ENCODE data around the gene MYLK4. TPM values are rescaled to one million over a fixed set of nuclear protein-coding genes. Genes with fewer than 3 reads are reported as not detected.

Gene MYLK4
- total and polyA plus RNA-seq, 2 donors (not counting 3 experiments of a cell fraction or from before 2014, with no cell fraction given) = 0.41 to 0.62 TPM

DNA sequence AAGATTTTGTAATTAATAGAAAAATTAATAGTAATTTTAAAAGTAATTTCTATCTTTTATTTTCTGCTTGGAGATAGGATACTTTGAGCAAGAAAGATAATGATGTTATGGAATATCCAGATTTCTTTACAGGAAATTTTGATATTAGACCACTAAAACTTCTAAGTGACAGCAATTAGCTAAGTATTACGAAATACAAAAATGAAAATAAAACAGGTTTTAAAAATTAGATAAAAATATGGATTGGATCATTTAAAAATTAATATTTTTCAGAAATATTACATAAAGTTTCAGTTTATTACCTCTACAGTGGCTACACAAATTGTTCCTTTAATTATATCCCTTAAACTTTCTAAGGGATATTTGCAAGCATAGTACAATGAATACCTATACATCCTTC is 4.2 kb upstream of the MYLK4 start:
- no peaks in the 10 kb centered on the region for H3K79me2 ChIP-seq (ENCODE audit: control insufficient read depth, insufficient read depth, low read length)
- DNase-seq (ENCODE audit: low read depth, low spot score) = no peak
- CTCF ChIA-PET = interaction anchor here (0.6 kb wide), 1 partner anchor 17 kb away, joined by 3 read pairs; no protein-coding TSS in a partner anchor
- TF ChIP-seq, protein P1, sequence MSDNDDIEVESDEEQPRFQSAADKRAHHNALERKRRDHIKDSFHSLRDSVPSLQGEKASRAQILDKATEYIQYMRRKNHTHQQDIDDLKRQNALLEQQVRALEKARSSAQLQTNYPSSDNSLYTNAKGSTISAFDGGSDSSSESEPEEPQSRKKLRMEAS (IDR thresholded peaks at IDR 0.05; ENCODE audit: insufficient read depth, insufficient read length) = no peak
- no peak overlapping the region for H3K4me2 ChIP-seq (ENCODE audit: insufficient read depth, low read length)
- no peak overlapping the region for H3K4me3 ChIP-seq (replicated peaks in 1 of 3; ENCODE audit: insufficient read depth in 1 of 3, low read depth in 1 of 3, low read length in 3 of 3)
- no peak for FAIRE-seq
- no peak overlapping the region for H3K27ac ChIP-seq (ENCODE audit: insufficient read depth, low read depth, low read length)
- intact Hi-C loops (cut with micrococcal nuclease) = no loop called here
- no peaks in the 10 kb centered on the region for H3K9me3 ChIP-seq (replicated peaks; ENCODE audit: control insufficient read depth, insufficient read depth, low read length)
- no TSS peak for BruUV-seq (replicated peaks)
- POLR2A ChIA-PET = interaction anchor here (0.6 kb wide), 1 partner anchor 61 kb away, joined by 5 read pairs; no protein-coding TSS in a partner anchor
- H3K36me3 ChIP-seq (ENCODE audit: control insufficient read depth in 2 of 2, extremely low read depth in 1 of 2, insufficient read depth in 2 of 2, low read length in 2 of 2) = no peaks in the 10 kb centered on the region
- no peak overlapping the region for H3K9ac ChIP-seq (replicated peaks; ENCODE audit: extremely low read depth, insufficient read depth, low read length)
- no peaks in the 10 kb centered on the region for H3K9me1 ChIP-seq (replicated peaks; ENCODE audit: control insufficient read depth, extremely low read depth, insufficient read depth, low read length)
- H2AFZ ChIP-seq (ENCODE audit: low read depth, low read length) = no peak overlapping the region
- no peaks in the 10 kb centered on the region for H3K4me1 ChIP-seq (ENCODE audit: control insufficient read depth, extremely low read depth, insufficient read depth, low read length)
- dilution Hi-C loops (cut with MboI; ENCODE audit: extremely low pct_ligation_motif_present, low sequenced_read_pairs) = no loop called here
- peaks cover 0 to 1% of the 10 kb centered on the region in 2 experiments for H3K27me3 ChIP-seq (ENCODE audit: control insufficient read depth in 2 of 2, insufficient read depth in 2 of 2, low read length in 2 of 2)
- H4K20me1 ChIP-seq (replicated peaks; ENCODE audit: control insufficient read depth, extremely low read depth, insufficient read depth, low read length) = no peaks in the 10 kb centered on the region

DNA sequence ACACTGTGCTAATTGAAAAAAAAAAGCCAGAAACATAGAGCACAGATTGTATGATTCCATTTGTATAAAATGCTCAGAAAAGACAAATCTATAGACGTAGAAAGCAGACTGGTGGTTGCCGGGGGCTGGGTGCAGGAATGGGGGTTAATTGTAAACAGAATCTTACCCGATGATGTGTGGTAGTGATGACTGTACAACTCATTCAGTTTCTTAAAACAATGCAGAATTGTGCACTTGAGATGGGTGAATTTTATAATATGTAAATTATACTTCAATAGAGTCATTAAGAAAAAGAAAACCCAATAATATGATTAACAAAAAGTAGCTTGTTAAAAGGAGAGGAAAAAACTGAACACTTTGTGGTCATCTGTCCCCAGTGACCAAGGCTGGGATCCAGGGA is 3.7 kb upstream of the MYLK4 start:
- intact Hi-C loops (cut with micrococcal nuclease) (no loop called here), dilution Hi-C loops (cut with MboI; ENCODE audit: extremely low pct_ligation_motif_present, low sequenced_read_pairs) (no loop called here)
- H3K27me3 ChIP-seq (ENCODE audit: control insufficient read depth in 2 of 2, insufficient read depth in 2 of 2, low read length in 2 of 2) = peaks cover 0 to 1% of the 10 kb centered on the region in 2 experiments
- no peaks in the 10 kb centered on the region for H3K4me1 ChIP-seq (ENCODE audit: control insufficient read depth, extremely low read depth, insufficient read depth, low read length)
- H2AFZ ChIP-seq (ENCODE audit: low read depth, low read length) = no peak overlapping the region
- H3K36me3 ChIP-seq (ENCODE audit: control insufficient read depth in 2 of 2, extremely low read depth in 1 of 2, insufficient read depth in 2 of 2, low read length in 2 of 2) = no peaks in the 10 kb centered on the region
- no peak overlapping the region for H3K9ac ChIP-seq (replicated peaks; ENCODE audit: extremely low read depth, insufficient read depth, low read length)
- no peaks in the 10 kb centered on the region for H3K79me2 ChIP-seq (ENCODE audit: control insufficient read depth, insufficient read depth, low read length)
- no peak for TF ChIP-seq POLR2AphosphoS5 (IDR thresholded peaks at IDR 0.05; ENCODE audit: insufficient read depth, low read depth, low read length)
- no peak for TF ChIP-seq MYC (IDR thresholded peaks at IDR 0.05; ENCODE audit: low read depth, low read length)
- TF ChIP-seq POLR2A (IDR thresholded peaks at IDR 0.05; ENCODE audit: low read depth, low read length) = no peak
- no peak for TF ChIP-seq GATA2 (IDR thresholded peaks at IDR 0.05; ENCODE audit: insufficient read depth, insufficient read length, low read depth, low read length)
- no peak for TF ChIP-seq FOS (IDR thresholded peaks at IDR 0.05; ENCODE audit: borderline replicate concordance, insufficient read depth, low read length)
- TF ChIP-seq, protein P1 (IDR thresholded peaks at IDR 0.05; ENCODE audit: insufficient read depth, insufficient read length) = no peak
- TF ChIP-seq JUN (IDR thresholded peaks at IDR 0.05; ENCODE audit: borderline replicate concordance, insufficient read depth, insufficient read length, low read depth) = no peak
- no peak for TF ChIP-seq EZH2 (IDR thresholded peaks at IDR 0.05; ENCODE audit: borderline replicate concordance, low read depth, low read length, severe bottlenecking)
- TF ChIP-seq, protein P2, sequence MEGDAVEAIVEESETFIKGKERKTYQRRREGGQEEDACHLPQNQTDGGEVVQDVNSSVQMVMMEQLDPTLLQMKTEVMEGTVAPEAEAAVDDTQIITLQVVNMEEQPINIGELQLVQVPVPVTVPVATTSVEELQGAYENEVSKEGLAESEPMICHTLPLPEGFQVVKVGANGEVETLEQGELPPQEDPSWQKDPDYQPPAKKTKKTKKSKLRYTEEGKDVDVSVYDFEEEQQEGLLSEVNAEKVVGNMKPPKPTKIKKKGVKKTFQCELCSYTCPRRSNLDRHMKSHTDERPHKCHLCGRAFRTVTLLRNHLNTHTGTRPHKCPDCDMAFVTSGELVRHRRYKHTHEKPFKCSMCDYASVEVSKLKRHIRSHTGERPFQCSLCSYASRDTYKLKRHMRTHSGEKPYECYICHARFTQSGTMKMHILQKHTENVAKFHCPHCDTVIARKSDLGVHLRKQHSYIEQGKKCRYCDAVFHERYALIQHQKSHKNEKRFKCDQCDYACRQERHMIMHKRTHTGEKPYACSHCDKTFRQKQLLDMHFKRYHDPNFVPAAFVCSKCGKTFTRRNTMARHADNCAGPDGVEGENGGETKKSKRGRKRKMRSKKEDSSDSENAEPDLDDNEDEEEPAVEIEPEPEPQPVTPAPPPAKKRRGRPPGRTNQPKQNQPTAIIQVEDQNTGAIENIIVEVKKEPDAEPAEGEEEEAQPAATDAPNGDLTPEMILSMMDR (IDR thresholded peaks at IDR 0.05; ENCODE audit: extremely low read depth in 1 of 2, insufficient read depth in 1 of 2, low read depth in 1 of 2, low read length in 2 of 2) = no peak
- DNase-seq (ENCODE audit: low read depth, low spot score) (no peak), FAIRE-seq (no peak)
- no TSS peak for BruUV-seq (replicated peaks)
- H3K4me2 ChIP-seq (ENCODE audit: insufficient read depth, low read length) = no peak overlapping the region
- CTCF ChIA-PET = interaction anchor here (0.6 kb wide), 1 partner anchor 16 kb away, joined by 3 read pairs; no protein-coding TSS in a partner anchor
- no peaks in the 10 kb centered on the region for H3K9me3 ChIP-seq (replicated peaks; ENCODE audit: control insufficient read depth, insufficient read depth, low read length)
- POLR2A ChIA-PET = interaction anchor here (0.6 kb wide), 1 partner anchor 61 kb away, joined by 5 read pairs; no protein-coding TSS in a partner anchor
- no peaks in the 10 kb centered on the region for H3K9me1 ChIP-seq (replicated peaks; ENCODE audit: control insufficient read depth, extremely low read depth, insufficient read depth, low read length)
- no peak overlapping the region for H3K4me3 ChIP-seq (replicated peaks in 1 of 3; ENCODE audit: insufficient read depth in 1 of 3, low read depth in 1 of 3, low read length in 3 of 3)
- no peaks in the 10 kb centered on the region for H4K20me1 ChIP-seq (replicated peaks; ENCODE audit: control insufficient read depth, extremely low read depth, insufficient read depth, low read length)
- H3K27ac ChIP-seq (ENCODE audit: insufficient read depth, low read depth, low read length) = no peak overlapping the region
